SH-SY5Y (cell line): Measurements from ENCODE around the gene SAA1.

Experiments used
- GATA2 ChIP-seq: IDR thresholded peaks from 2 replicates; pipeline ENCODE4 v1.6.1; 2011; ENCODE audit warnings: mild to moderate bottlenecking, low read depth, low read length
- GATA3 ChIP-seq: IDR thresholded peaks from 2 replicates; pipeline ENCODE4 v1.6.1; 2011; ENCODE audit warnings: low read depth, mild to moderate bottlenecking, low read length, moderate library complexity

GRCh38 chr11:18235394-18236334 lies 30.4 kb upstream of the SAA1 start:
- no peak for TF ChIP-seq GATA2
- TF ChIP-seq GATA3 = no peak
